ENCODE measurements around the gene SLC66A1.

The SLC66A1 gene

GRCh38 chr1:19375631-19376400, 63.7 kb downstream of the SLC66A1 start:
- no CpG with 5 or more reads among the region's 6 CpGs for WGBS, 2 donors (ENCODE audit: extremely low coverage in 2 of 2, insufficient read length in 2 of 2, insufficient replicate concordance in 1 of 2)
- H3K4me1 ChIP-seq (ENCODE audit: control insufficient read depth in 2 of 2, insufficient read depth in 1 of 2, low read depth in 1 of 2, low read length in 2 of 2) = no peaks in the 10 kb centered on the region
- peaks cover 17 to 88% of the 10 kb centered on the region in 2 donors for H3K36me3 ChIP-seq (replicated peaks in 1 of 2; ENCODE audit: control insufficient read depth in 2 of 2, insufficient read depth in 2 of 2, low read length in 2 of 2)

GRCh38 chr1:19376428-19377372, 64.6 kb downstream of the SLC66A1 start:
- Histone ChIP-seq H3K36me3 (replicated peaks in 1 of 2; ENCODE audit: control insufficient read depth in 2 of 2, insufficient read depth in 2 of 2, low read length in 2 of 2) (peaks cover 18 to 88% of the 10 kb centered on the region in 2 donors), H4K91ac (ENCODE audit: low read depth, low read length, poor library complexity) (no peak overlapping the region), H3K23ac (ENCODE audit: low read depth, low read length, poor library complexity) (no peak overlapping the region), H2AFZ (ENCODE audit: low read length) (no peak overlapping the region), H3K4me3 (ENCODE audit: low read length in 2 of 2) (no peak overlapping the region), H3K9me3 (replicated peaks in 1 of 2; ENCODE audit: control insufficient read depth in 2 of 2, insufficient read depth in 1 of 2, low read depth in 1 of 2, low read length in 2 of 2) (peaks cover 0 to 5% of the 10 kb centered on the region in 2 donors), H3K14ac (ENCODE audit: low read length) (no peak overlapping the region), H2BK15ac (ENCODE audit: low read length) (no peak overlapping the region), H2BK12ac (ENCODE audit: low read length) (no peak overlapping the region), H3K4me1 (ENCODE audit: control insufficient read depth in 2 of 2, insufficient read depth in 1 of 2, low read depth in 1 of 2, low read length in 2 of 2) (no peaks in the 10 kb centered on the region), H4K8ac (ENCODE audit: low read depth, low read length) (no peak overlapping the region), H2BK5ac (ENCODE audit: low read length) (no peak overlapping the region), H2BK120ac (ENCODE audit: low read depth, low read length) (no peak overlapping the region), H3K4me2 (ENCODE audit: insufficient read depth, low read length, poor library complexity, severe bottlenecking) (no peak overlapping the region), H3K18ac (ENCODE audit: low read length) (no peak overlapping the region), H3K9ac (ENCODE audit: low read depth, low read length, poor library complexity) (no peak overlapping the region), H2AK5ac (ENCODE audit: low read depth, low read length) (no peak overlapping the region), H3K27me3 (ENCODE audit: control insufficient read depth in 3 of 3, insufficient read depth in 3 of 3, low read depth in 1 of 3, low read length in 3 of 3) (no peaks in the 10 kb centered on the region), H3K4ac (ENCODE audit: low read length) (no peak overlapping the region), H3K79me1 (ENCODE audit: low read depth, low read length) (peaks cover 10% of the 10 kb centered on the region), H3K27ac (replicated peaks; ENCODE audit: low read length) (no peak overlapping the region)
- no CpG with 5 or more reads among the region's 7 CpGs for WGBS, 2 donors (ENCODE audit: extremely low coverage in 2 of 2, insufficient read length in 2 of 2, insufficient replicate concordance in 1 of 2)
- DNase-seq (ENCODE audit: low spot score) = no peak

More at GRCh38 chr1:19375631-19376400, 63.7 kb downstream of the SLC66A1 start:
- Histone ChIP-seq H3K9ac (ENCODE audit: low read depth, low read length, poor library complexity) (no peak overlapping the region), H4K91ac (ENCODE audit: low read depth, low read length, poor library complexity) (no peak overlapping the region), H3K79me1 (ENCODE audit: low read depth, low read length) (peaks cover 12% of the 10 kb centered on the region), H3K27ac (replicated peaks; ENCODE audit: low read length) (no peak overlapping the region), H3K27me3 (ENCODE audit: control insufficient read depth in 3 of 3, insufficient read depth in 3 of 3, low read depth in 1 of 3, low read length in 3 of 3) (no peaks in the 10 kb centered on the region), H3K23ac (ENCODE audit: low read depth, low read length, poor library complexity) (no peak overlapping the region), H2BK120ac (ENCODE audit: low read depth, low read length) (no peak overlapping the region), H2BK15ac (ENCODE audit: low read length) (no peak overlapping the region), H2BK12ac (ENCODE audit: low read length) (no peak overlapping the region), H3K18ac (ENCODE audit: low read length) (no peak overlapping the region), H2AFZ (ENCODE audit: low read length) (no peak overlapping the region), H3K14ac (ENCODE audit: low read length) (no peak overlapping the region), H2AK5ac (ENCODE audit: low read depth, low read length) (no peak overlapping the region), H3K4ac (ENCODE audit: low read length) (no peak overlapping the region), H3K4me3 (ENCODE audit: low read length in 2 of 2) (no peak overlapping the region), H3K9me3 (replicated peaks in 1 of 2; ENCODE audit: control insufficient read depth in 2 of 2, insufficient read depth in 1 of 2, low read depth in 1 of 2, low read length in 2 of 2) (peaks cover 0 to 5% of the 10 kb centered on the region in 2 donors), H2BK5ac (ENCODE audit: low read length) (no peak overlapping the region), H3K4me2 (ENCODE audit: insufficient read depth, low read length, poor library complexity, severe bottlenecking) (no peak overlapping the region), H4K8ac (ENCODE audit: low read depth, low read length) (no peak overlapping the region)
- DNase-seq (ENCODE audit: low spot score) = no peak

GRCh38 chr1:19377812-19378718, 65.9 kb downstream of the SLC66A1 start:
- no peak for DNase-seq (ENCODE audit: low spot score)
- Histone ChIP-seq H2AK5ac (ENCODE audit: low read depth, low read length) (no peak overlapping the region), H3K4me1 (ENCODE audit: control insufficient read depth in 2 of 2, insufficient read depth in 1 of 2, low read depth in 1 of 2, low read length in 2 of 2) (no peaks in the 10 kb centered on the region), H3K9me3 (replicated peaks in 1 of 2; ENCODE audit: control insufficient read depth in 2 of 2, insufficient read depth in 1 of 2, low read depth in 1 of 2, low read length in 2 of 2) (peaks cover 0 to 5% of the 10 kb centered on the region in 2 donors), H2BK5ac (ENCODE audit: low read length) (no peak overlapping the region), H3K18ac (ENCODE audit: low read length) (no peak overlapping the region), H3K9ac (ENCODE audit: low read depth, low read length, poor library complexity) (peak overlapping the region; percentile 50), H2BK120ac (ENCODE audit: low read depth, low read length) (no peak overlapping the region), H3K36me3 (replicated peaks in 1 of 2; ENCODE audit: control insufficient read depth in 2 of 2, insufficient read depth in 2 of 2, low read length in 2 of 2) (peaks cover 21 to 90% of the 10 kb centered on the region in 2 donors), H2BK12ac (ENCODE audit: low read length) (no peak overlapping the region), H3K4me2 (ENCODE audit: insufficient read depth, low read length, poor library complexity, severe bottlenecking) (no peak overlapping the region), H3K4ac (ENCODE audit: low read length) (no peak overlapping the region), H3K27me3 (ENCODE audit: control insufficient read depth in 3 of 3, insufficient read depth in 3 of 3, low read depth in 1 of 3, low read length in 3 of 3) (no peaks in the 10 kb centered on the region), H2AFZ (ENCODE audit: low read length) (no peak overlapping the region), H4K91ac (ENCODE audit: low read depth, low read length, poor library complexity) (no peak overlapping the region), H3K23ac (ENCODE audit: low read depth, low read length, poor library complexity) (no peak overlapping the region), H4K8ac (ENCODE audit: low read depth, low read length) (no peak overlapping the region), H3K14ac (ENCODE audit: low read length) (no peak overlapping the region), H3K4me3 (ENCODE audit: low read length in 2 of 2) (no peak overlapping the region), H3K79me1 (ENCODE audit: low read depth, low read length) (peaks cover 7% of the 10 kb centered on the region), H2BK15ac (ENCODE audit: low read length) (no peak overlapping the region), H3K27ac (replicated peaks; ENCODE audit: low read length) (no peak overlapping the region)
- no CpG with 5 or more reads among the region's 17 CpGs for WGBS, 2 donors (ENCODE audit: extremely low coverage in 2 of 2, insufficient read length in 2 of 2, insufficient replicate concordance in 1 of 2)
